H1 (cell line): Measurements from ENCODE around the gene PRELID2. TPM values are rescaled to one million over a fixed set of nuclear protein-coding genes. Genes with fewer than 3 reads are reported as not detected.

ENCODE experiments used
- CTCF ChIA-PET: fragments of 300-600 bp; sonication (Branson Sonifier 250); formaldehyde crosslinking; loops from one replicate; lab custom pipeline; 2021; ENCODE audit not compliant: partially characterized antibody; lab: Charles Lee
- POLR2A ChIA-PET: fragments of 300-600 bp; sonication (Branson Sonifier 250); formaldehyde crosslinking; loops from one replicate; lab custom pipeline; 2021; ENCODE audit warnings: inconsistent platforms; ENCODE audit not compliant: partially characterized antibody; lab: Charles Lee
- DNase-seq, 2 experiments: peaks; one replicate each; pipeline versions ENCODE4 v3.0.0 to v3.0.0-alpha.2; 2010 to 2022; ENCODE audit warnings: low spot score in 2 of 2, low read depth in 1 of 2, mixed read lengths in 1 of 2
- FAIRE-seq: peaks from 2 replicates; lab custom pipeline; 2011; peaks lifted over from hg19 to GRCh38; lab: Jason Lieb, UNC
- H2AFZ ChIP-seq: 2 replicates; pipeline ENCODE4 v1.8.1; 2012; ENCODE audit warnings: low read length, inconsistent platforms
- H2AK5ac ChIP-seq: 2 replicates; pipeline ENCODE4 v1.6.1; 2013; ENCODE audit warnings: low read depth, low read length
- H2BK120ac ChIP-seq: replicated peaks from 2 replicates; pipeline ENCODE3; 2013; ENCODE audit warnings: low read depth, low read length, inconsistent platforms
- H2BK12ac ChIP-seq: 2 replicates; pipeline ENCODE4 v1.6.1; 2013; ENCODE audit warnings: low read depth, low read length
- H2BK15ac ChIP-seq: 2 replicates; pipeline ENCODE4 v1.6.1; 2013; ENCODE audit warnings: low read length
- H2BK20ac ChIP-seq: 2 replicates; pipeline ENCODE4 v1.6.1; 2013; ENCODE audit warnings: low read length
- H2BK5ac ChIP-seq: 2 replicates; pipeline ENCODE4 v1.6.1; 2013; ENCODE audit warnings: low read depth, low read length
- H3K14ac ChIP-seq: 2 replicates; pipeline ENCODE4 v1.6.1; 2013; ENCODE audit warnings: inconsistent platforms; ENCODE audit not compliant: insufficient read length
- H3K18ac ChIP-seq: 2 replicates; pipeline ENCODE4 v1.6.1; 2013; ENCODE audit warnings: low read length; ENCODE audit errors: extremely low read depth
- H3K23ac ChIP-seq: 2 replicates; pipeline ENCODE4 v1.6.1; 2013; ENCODE audit warnings: inconsistent platforms; ENCODE audit not compliant: insufficient read length
- H3K23me2 ChIP-seq: 2 replicates; pipeline ENCODE4 v1.6.1; 2013; ENCODE audit warnings: low read depth, low read length
- H3K27ac ChIP-seq: 2 replicates; pipeline ENCODE4 v1.6.1; 2011; ENCODE audit warnings: low read depth, low read length, inconsistent platforms
- H3K27me3 ChIP-seq, 4 experiments: replicated peaks in 1 of 4; 1 replicate in 1 of 4; 2 replicates in 3 of 4; pipeline versions ENCODE4 v1.6.1 to v1.8.1; 2011 to 2013; ENCODE audit warnings: low read length in 3 of 4, mild to moderate bottlenecking in 3 of 4, inconsistent platforms in 2 of 4, mixed read lengths in 2 of 4, moderate library complexity in 1 of 4; ENCODE audit not compliant: control insufficient read depth in 3 of 4, insufficient read depth in 3 of 4; ENCODE audit errors: extremely low read depth in 1 of 4
- H3K36me3 ChIP-seq, 4 experiments: 2 replicates each; pipeline versions ENCODE4 v1.6.1 to v1.8.1; 2011 to 2013; ENCODE audit warnings: mild to moderate bottlenecking in 4 of 4, low read length in 3 of 4, moderate library complexity in 2 of 4, control low read depth in 1 of 4, inconsistent platforms in 1 of 4; ENCODE audit not compliant: insufficient read depth in 4 of 4, control insufficient read depth in 2 of 4
- H3K4ac ChIP-seq: replicated peaks from 2 replicates; pipeline ENCODE3; 2013; ENCODE audit warnings: low read length, low read depth, mixed read lengths, inconsistent platforms; ENCODE audit not compliant: insufficient read length
- H3K4me1 ChIP-seq, 4 experiments: replicated peaks in 1 of 4; 1 replicate in 1 of 4; 2 replicates in 3 of 4; pipeline versions ENCODE4 v1.6.1 to v1.8.1; 2011 to 2013; ENCODE audit warnings: low read length in 3 of 4, inconsistent platforms in 2 of 4, mixed read lengths in 1 of 4; ENCODE audit not compliant: insufficient read depth in 4 of 4, control insufficient read depth in 3 of 4
- H3K4me2 ChIP-seq, 2 experiments: 2 replicates each; pipeline versions ENCODE4 v1.6.1 to v1.8.1; 2011 to 2013; ENCODE audit warnings: low read depth in 2 of 2, low read length in 2 of 2, control low read depth in 1 of 2, inconsistent platforms in 1 of 2, mild to moderate bottlenecking in 1 of 2; ENCODE audit not compliant: insufficient read depth in 1 of 2
- H3K4me3 ChIP-seq, 4 experiments: fragments of 200-600, 300-600 bp in 1 of 4; sonication (generic), shearing (Covaris generic), sonication (Bioruptor Twin) in 1 of 4; 2 replicates each; pipeline versions ENCODE4 v1.5.1 to v1.8.1; 2011 to 2016; ENCODE audit warnings: low read length in 4 of 4, low read depth in 3 of 4, control low read depth in 2 of 4, inconsistent platforms in 2 of 4, mild to moderate bottlenecking in 2 of 4, mixed read lengths in 1 of 4, moderate library complexity in 1 of 4; ENCODE audit not compliant: insufficient read depth in 2 of 4; ENCODE audit errors: extremely low read depth in 1 of 4
- H3K56ac ChIP-seq: replicated peaks from 2 replicates; pipeline ENCODE3; 2013; ENCODE audit warnings: low read depth, mild to moderate bottlenecking, mixed read lengths, low read length, inconsistent platforms; ENCODE audit not compliant: insufficient read length
- H3K79me1 ChIP-seq: 2 replicates; pipeline ENCODE4 v1.6.1; 2013; ENCODE audit warnings: low read depth, low read length, control low read depth
- H3K79me2 ChIP-seq, 2 experiments: 2 replicates each; pipeline versions ENCODE4 v1.6.1 to v1.8.1; 2012 to 2013; ENCODE audit warnings: low read length in 2 of 2, mild to moderate bottlenecking in 2 of 2, inconsistent platforms in 1 of 2; ENCODE audit not compliant: insufficient read depth in 2 of 2, control insufficient read depth in 1 of 2
- H3K9ac ChIP-seq, 4 experiments: replicated peaks in 1 of 4; 1 replicate in 1 of 4; 2 replicates in 3 of 4; pipeline versions ENCODE4 v1.6.1 to v1.8.1; 2011 to 2013; ENCODE audit warnings: low read depth in 3 of 4, low read length in 3 of 4, control low read depth in 2 of 4, mild to moderate bottlenecking in 2 of 4, moderate library complexity in 2 of 4, inconsistent platforms in 1 of 4; ENCODE audit errors: extremely low read depth in 1 of 4
- H3K9me3 ChIP-seq, 2 experiments: 2 replicates each; pipeline versions ENCODE4 v1.6.1 to v1.8.1; 2012 to 2013; ENCODE audit warnings: mild to moderate bottlenecking in 2 of 2, moderate library complexity in 2 of 2, control low read depth in 1 of 2, inconsistent platforms in 1 of 2, low read depth in 1 of 2, low read length in 1 of 2, mixed read lengths in 1 of 2; ENCODE audit not compliant: insufficient read depth in 2 of 2
- H4K20me1 ChIP-seq, 2 experiments: replicated peaks in 1 of 2; 2 replicates each; pipeline versions ENCODE3 to v1.8.1; 2011 to 2013; ENCODE audit warnings: inconsistent platforms in 2 of 2, low read length in 2 of 2, mild to moderate bottlenecking in 1 of 2; ENCODE audit not compliant: insufficient read depth in 2 of 2, control insufficient read depth in 1 of 2
- H4K5ac ChIP-seq: 2 replicates; pipeline ENCODE4 v1.6.1; 2013; ENCODE audit warnings: low read length, low read depth, mixed read lengths, inconsistent platforms; ENCODE audit not compliant: insufficient read length
- H4K8ac ChIP-seq: 2 replicates; pipeline ENCODE4 v1.8.0; 2013; ENCODE audit warnings: mild to moderate bottlenecking, moderate library complexity, low read length, inconsistent platforms; ENCODE audit not compliant: insufficient read depth; ENCODE audit errors: extremely low read depth
- H4K91ac ChIP-seq: replicated peaks from 2 replicates; pipeline ENCODE3; 2013; ENCODE audit warnings: low read length, mixed read lengths, inconsistent platforms; ENCODE audit not compliant: insufficient read length
- CREB1 ChIP-seq: IDR thresholded peaks from 2 replicates; pipeline ENCODE4 v1.6.1; 2012; ENCODE audit warnings: inconsistent platforms
- EP300 ChIP-seq, 2 experiments: IDR thresholded peaks; 1 replicate in 1 of 2; 2 replicates in 1 of 2; pipeline ENCODE4 v1.6.1; 2011 to 2012; ENCODE audit warnings: low read depth in 2 of 2, low read length in 2 of 2, mild to moderate bottlenecking in 2 of 2, borderline replicate concordance in 1 of 2, inconsistent platforms in 1 of 2, moderate library complexity in 1 of 2
- HDAC6 ChIP-seq: IDR thresholded peaks from one replicate; pipeline ENCODE4 v1.7.1; 2012; ENCODE audit warnings: low read depth, mild to moderate bottlenecking, inconsistent platforms, low read length, moderate library complexity
- JUND ChIP-seq: IDR thresholded peaks from 2 replicates; pipeline ENCODE4 v1.6.1; 2011; ENCODE audit warnings: mild to moderate bottlenecking, improper control_type of control experiment, low read length
- SIN3A ChIP-seq, 2 experiments: IDR thresholded peaks in 1 of 2; conservative IDR thresholded peaks in 1 of 2; 2 replicates each; pipeline ENCODE4 v1.6.1; 2011 to 2012; ENCODE audit warnings: low read length in 2 of 2, improper control_type of control experiment in 1 of 2, low read depth in 1 of 2, mild to moderate bottlenecking in 1 of 2
- SIX5 ChIP-seq: IDR thresholded peaks from 2 replicates; pipeline ENCODE4 v1.6.1; 2011; ENCODE audit warnings: mild to moderate bottlenecking, low read depth, low read length
- SRF ChIP-seq: IDR thresholded peaks from 2 replicates; pipeline ENCODE4 v1.6.1; 2011; ENCODE audit warnings: mild to moderate bottlenecking, low read depth, low read length, moderate library complexity
- WGBS, 2 experiments: shearing (Covaris generic) in 1 of 2; methylation state at CpG; one replicate each; pipeline versions ENCODE4 v1.1.6 to v1.1.7; 2013 to 2015; ENCODE audit warnings: low lambda C conversion rate in 2 of 2, mixed read lengths in 2 of 2, inconsistent platforms in 1 of 2, low coverage in 1 of 2, missing lambda C conversion rate in 1 of 2; ENCODE audit not compliant: insufficient replicate concordance in 2 of 2, insufficient coverage in 1 of 2, insufficient read length in 1 of 2; ENCODE audit errors: extremely low coverage in 1 of 2, missing lambda C conversion rate in 1 of 2; 5-methylcytosine and 5-hydroxymethylcytosine counted together
- polyA plus RNA-seq, 7 experiments: library from polyadenylated mRNA; depleted of rRNA in 3 of 7; stranded (reverse) in 5 of 7; unstranded in 2 of 7; fragments of >200 nt in 5 of 7; fragments of 200-250 nt in 2 of 7; gene quantifications; 1 replicate in 5 of 7; 2 replicates in 1 of 7; 4 replicates in 1 of 7; pipeline versions ENCODE4 v1.2.1 to v1.2.3, GENCODE V29; 2011 to 2013; ENCODE audit warnings: missing spikeins in 2 of 7, mixed read lengths in 2 of 7
- total RNA-seq: library from RNA; stranded (reverse); fragmentation: NEBNext Ultra II Directional; extraction: Animal tissue kit (Norgen Biotek cat#: 25700); gene quantifications from 2 replicates; pipeline ENCODE4 v1.2.1, GENCODE V29; 2021

PRELID2 gene
- total and polyA plus RNA-seq, 2 of the 8 experiments (the other 6 are each of a cell fraction or from before 2014, with no cell fraction given): 2.2 to 7.8 TPM

GRCh38 chr5:145723516-145723915 is 111.6 kb downstream of the PRELID2 start:
- FAIRE-seq: no peak
- H2BK12ac ChIP-seq: no peak overlapping the region
- no peak overlapping the region for H4K8ac ChIP-seq
- CTCF ChIA-PET: interaction anchor here (1.5 kb wide), 1 partner anchor 327 kb away, joined by 3 read pairs; no protein-coding TSS in a partner anchor
- no peak overlapping the region for H3K14ac ChIP-seq
- no peak overlapping the region for H4K91ac ChIP-seq
- no peak overlapping the region for H2BK120ac ChIP-seq
- no peak overlapping the region for H2BK15ac ChIP-seq
- H3K9me3 ChIP-seq: peaks cover 18 to 23% of the 10 kb centered on the region in 2 experiments
- H3K79me1 ChIP-seq: no peaks in the 10 kb centered on the region
- no peaks in the 10 kb centered on the region for H4K20me1 ChIP-seq
- H3K18ac ChIP-seq: no peak overlapping the region
- no peak for DNase-seq
- no peak overlapping the region for H2AK5ac ChIP-seq
- no peak overlapping the region for H3K4me2 ChIP-seq
- H3K4me3 ChIP-seq: no peak overlapping the region
- no peak overlapping the region for H3K9ac ChIP-seq
- TF ChIP-seq JUND (no peak), SRF (no peak), CREB1 (no peak), SIX5 (no peak), EP300 (IDR thresholded peaks at IDR 0.05; ENCODE audit: borderline replicate concordance in 1 of 2, low read depth in 2 of 2, low read length in 2 of 2) (no peak), HDAC6 (no peak), SIN3A (conservative IDR thresholded peaks at IDR 0.05 in 1 of 2, IDR thresholded peaks at IDR 0.05 in 1 of 2; ENCODE audit: low read depth in 1 of 2, low read length in 2 of 2) (no peak)
- no peak overlapping the region for H3K4ac ChIP-seq
- H3K27ac ChIP-seq: no peak overlapping the region
- H3K23ac ChIP-seq: no peak overlapping the region
- H3K56ac ChIP-seq: no peak overlapping the region
- POLR2A ChIA-PET: no interaction called here
- H3K27me3 ChIP-seq: no peaks in the 10 kb centered on the region
- H2BK20ac ChIP-seq: no peak overlapping the region
- H3K23me2 ChIP-seq: no peaks in the 10 kb centered on the region
- no peak overlapping the region for H4K5ac ChIP-seq
- H2BK5ac ChIP-seq: no peak overlapping the region
- H3K36me3 ChIP-seq: no peaks in the 10 kb centered on the region
- H3K4me1 ChIP-seq: no peaks in the 10 kb centered on the region
- no peak overlapping the region for H2AFZ ChIP-seq
- H3K79me2 ChIP-seq: no peaks in the 10 kb centered on the region
- WGBS, 2 experiments: 95% methylated on average over 1 of the region's 1 CpG; no CpG with 5 or more reads in 1 of the 2 experiments
